ENCODE data around the gene DLX3.
A peak's percentile ranks its signal among the peaks of the same experiment; 100 is the strongest.

The DLX3 gene

DNA sequence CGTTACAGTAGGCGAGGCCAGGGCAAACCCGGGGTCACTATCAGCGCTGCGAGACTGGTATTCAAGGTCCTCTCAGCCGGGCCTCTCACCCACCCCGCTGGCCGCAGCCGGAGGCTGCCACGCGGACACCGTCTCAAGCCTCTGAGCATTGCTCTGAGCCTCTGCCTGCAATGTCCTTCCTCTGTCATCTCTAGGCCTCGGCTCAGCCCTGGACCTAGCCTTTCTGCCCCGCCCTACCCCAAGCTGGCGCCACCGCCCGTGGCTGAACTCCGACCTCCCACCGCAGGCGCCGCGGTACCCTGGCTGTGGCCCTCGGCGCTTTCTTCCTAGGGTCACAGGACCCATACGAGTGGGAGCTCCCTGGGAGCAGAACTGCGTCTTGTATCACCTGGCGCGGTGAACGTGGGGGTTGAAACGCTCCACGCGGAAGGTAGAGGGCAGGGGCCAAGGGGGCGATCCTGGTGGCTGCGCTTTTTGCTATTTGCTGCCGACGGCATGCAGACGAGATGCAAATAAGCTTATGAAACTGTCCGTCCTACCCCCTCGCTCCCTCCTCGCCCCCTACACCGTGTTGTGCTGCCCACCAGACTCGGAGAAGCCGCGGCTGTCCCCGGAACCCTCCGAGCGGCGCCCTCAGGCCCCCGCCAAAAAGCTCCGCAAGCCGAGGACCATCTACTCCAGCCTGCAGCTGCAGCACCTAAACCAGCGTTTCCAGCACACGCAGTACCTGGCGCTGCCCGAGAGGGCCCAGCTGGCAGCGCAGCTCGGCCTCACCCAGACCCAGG is 22.3 kb downstream of the DLX3 start:
- DNase-seq: peak in 1 of 2 donors; percentile 21

DNA sequence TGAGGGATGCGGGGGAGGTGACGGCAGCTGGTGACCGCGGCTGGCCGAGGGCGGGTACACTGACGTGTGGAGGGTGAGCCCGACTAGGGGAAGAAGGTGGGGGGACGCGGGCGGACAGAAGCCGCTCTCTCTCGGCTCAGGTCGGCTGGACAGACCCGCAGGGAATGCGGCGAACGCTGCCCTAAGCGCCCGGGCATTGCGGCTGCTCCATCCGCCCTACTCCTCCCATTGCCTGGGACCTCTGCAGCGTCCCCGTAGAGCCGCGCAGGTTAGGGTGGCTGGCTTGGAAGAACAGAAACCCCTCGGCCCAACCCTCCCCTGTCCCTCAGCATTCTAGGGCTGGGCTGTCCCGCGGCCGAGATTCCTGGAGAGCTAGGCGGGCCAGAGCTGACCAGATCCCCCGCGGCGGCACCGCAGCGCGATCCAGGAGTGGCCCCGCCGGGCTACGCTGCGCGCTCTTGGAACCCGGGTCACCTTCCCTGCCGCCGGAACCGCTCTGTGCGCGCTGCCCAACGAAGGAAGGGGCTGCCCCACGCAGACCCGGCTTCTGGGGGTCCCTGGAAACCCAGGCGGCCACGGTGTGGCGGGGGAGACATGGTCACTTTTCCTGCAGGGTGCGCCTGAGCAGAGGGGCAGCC is 23.1 kb downstream of the DLX3 start:
- peak; percentile 25 to 56 for DNase-seq

DNA sequence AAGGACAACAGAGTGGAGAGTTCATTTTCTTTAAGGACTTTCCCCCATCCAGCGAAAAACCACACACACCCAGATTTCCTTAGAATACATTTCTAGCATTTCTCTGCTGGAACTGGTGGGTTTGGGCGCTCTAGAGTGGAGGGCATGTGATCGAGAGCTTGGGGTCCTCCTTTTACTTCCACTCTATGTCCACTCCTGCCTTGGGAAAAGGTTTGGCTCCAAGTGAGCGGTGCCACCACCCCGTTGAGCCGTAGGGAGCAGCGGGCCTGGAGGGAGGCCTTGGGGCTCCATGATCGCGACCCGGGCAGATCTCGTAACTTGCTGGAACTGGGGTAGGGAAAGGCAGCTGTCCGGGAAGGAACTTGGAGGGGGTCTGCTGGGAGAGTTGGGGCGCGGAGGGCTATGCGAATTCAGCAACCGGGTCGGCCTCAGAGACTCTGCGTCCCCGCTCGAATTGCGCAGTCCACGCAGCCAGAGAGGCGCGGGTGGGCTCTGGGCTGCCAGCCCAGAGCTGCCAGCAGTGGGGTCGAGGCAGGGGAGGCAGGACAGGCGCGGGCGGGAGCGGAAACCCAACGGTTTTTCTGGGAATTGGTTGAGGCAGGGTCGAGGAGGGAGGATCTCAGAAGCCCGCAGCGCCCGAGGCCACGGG is 23.7 kb downstream of the DLX3 start:
- DNase-seq: no peak

DNA sequence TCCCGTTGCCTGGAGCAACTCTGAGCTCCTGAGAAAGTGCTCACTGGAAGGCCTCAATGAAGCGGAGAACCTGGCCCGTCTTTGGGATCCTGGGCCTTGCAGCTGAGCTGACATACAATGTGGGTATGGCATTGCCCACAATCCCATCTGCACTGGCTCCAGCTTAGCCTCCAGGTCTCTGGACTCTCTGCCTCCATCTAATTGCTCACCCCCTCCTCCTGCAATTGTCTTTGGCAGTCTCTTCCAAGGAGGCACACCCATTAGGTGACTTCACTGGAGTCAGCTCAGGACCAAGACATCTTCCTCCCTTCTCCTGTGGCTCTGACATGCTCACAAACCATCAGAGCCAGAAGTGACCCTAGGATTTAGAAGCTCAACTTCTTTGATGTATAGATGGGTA is 24.5 kb downstream of the DLX3 start:
- DNase-seq: no peak

DNA sequence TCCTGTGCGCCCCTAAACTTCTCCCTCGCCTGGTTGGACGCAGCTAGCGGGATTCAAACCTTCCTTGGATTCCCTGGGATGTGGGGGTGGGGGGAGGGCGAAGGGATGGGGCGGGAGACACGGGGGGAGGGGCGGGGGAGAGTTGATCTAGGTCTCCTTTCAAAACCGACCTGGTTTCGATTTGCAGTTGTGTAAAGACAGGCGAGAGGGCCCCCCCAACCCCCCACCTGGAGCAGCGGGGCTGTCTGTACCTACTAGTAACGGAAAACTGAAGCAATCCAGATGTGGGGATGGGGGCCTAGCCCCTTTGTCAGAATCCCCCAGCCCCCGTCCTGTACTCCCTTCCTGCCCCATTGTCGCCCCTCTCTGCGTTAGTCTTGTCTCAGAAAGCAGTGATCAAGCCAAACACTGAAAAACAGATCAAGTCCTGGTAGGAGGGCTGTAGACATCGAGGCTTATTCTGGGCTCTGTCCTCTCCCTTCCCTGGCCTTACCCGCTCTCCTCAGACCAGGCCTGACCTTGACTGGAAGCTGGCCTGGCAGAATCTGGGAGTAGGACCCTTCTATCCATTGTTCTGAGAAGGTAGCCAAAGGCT is 25.1 kb downstream of the DLX3 start:
- no peak for DNase-seq

DNA sequence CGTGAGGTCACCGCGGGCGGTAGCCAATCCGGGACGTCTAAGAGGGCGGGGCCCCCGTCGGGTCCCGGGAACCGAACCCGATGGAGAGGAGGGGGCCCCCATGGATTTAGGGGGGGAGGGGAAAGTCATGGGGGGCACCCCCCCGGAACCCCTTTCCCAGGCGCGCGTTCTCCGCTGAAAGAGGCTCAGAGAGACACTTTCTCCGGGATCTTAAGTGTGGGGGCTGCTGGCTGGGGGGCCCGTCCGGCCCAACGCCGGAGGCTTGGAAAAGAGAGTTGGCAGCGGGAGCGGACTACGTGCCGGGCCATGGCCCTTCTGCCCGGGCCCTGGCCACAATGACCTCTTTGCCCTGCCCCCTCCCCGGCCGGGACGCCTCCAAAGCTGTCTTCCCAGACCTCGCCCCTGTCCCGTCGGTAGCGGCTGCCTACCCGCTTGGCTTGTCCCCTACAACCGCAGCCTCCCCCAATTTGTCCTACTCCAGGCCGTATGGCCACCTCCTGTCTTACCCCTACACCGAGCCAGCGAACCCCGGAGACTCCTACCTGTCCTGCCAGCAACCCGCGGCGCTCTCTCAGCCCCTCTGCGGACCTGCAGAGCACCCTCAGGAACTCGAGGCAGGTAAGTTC is 25.8 kb downstream of the DLX3 start, which contains the start of gene DLX4:
Gene DLX4 (plus strand): TSS at position 57 of the 626 bp plus-strand sequence. CDS start 279 bp downstream, at position 336.
- peak in 1 of 2 donors; percentile 50 for DNase-seq

DNA sequence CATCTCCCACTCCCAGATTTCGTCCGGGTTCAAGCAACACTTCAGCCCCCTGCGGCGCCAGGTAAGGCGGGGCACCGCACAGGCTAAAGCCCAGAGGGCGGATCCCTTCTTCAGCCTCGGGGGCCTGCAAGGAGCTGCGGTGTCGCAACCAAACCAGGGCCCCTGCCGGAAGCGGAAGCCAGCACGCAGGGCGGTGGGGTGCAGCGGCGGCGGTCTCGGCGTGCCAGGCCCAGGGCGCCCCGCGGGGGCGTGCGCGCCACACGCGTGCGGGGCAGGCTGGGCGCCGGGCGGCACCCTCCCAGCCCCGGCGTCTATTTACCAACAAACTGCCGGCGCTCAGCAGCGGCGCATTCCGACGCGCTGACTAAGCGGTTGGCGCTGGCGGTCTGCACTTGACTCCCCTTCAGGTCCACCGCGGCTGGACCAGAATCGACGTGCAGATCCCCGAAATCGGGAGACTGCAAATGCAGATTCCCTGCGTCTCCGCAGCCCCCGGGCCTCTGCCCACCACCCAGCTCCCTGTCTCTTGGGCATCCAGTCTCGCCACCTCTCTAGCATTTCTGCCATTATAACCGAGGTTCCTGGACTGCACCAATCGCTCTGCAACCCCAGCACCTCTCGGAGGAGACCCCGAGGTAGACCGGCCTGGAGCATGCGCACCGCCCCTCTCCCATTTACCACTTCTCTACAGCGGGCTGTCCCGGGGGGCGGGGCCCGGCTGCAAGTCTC is 26.5 kb downstream of the DLX3 start:
- peak; percentile 50 to 55 for DNase-seq

DNA sequence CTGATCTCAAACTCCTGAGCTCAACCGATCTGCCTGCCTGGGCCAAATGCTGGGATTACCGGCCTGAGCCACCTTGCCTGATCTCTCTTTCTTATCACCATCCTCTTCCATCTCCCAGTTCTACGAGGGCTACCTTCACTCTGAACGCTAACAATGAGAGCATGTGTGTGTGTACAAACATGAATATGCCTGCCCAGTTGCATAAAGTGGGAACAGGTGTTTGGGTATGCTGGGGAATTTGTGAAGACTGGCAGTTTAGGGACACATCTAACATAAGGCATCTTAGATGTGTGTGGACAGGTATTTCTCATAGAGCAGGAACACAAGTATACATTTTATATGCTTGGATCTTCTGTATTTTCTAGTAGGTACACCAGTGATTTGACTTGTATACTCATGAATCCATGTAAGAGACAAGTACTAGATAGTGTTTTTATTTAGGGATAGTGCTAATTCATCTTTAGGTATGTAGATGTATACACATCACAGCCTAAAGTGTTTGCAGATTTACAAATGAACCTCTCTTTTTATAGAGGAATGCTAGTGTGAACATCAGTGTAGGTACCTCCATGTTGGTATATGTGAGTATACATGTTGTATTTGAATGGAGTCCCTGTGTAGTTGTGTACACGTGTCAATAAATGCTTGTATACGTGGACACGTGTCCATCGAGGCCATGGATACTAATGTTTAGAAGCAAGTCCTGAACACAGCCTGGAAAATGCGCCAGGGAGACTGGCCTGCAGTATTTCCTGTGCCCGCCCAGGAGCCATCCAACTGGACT is 27.2 kb downstream of the DLX3 start:
- DNase-seq: no peak

DNA sequence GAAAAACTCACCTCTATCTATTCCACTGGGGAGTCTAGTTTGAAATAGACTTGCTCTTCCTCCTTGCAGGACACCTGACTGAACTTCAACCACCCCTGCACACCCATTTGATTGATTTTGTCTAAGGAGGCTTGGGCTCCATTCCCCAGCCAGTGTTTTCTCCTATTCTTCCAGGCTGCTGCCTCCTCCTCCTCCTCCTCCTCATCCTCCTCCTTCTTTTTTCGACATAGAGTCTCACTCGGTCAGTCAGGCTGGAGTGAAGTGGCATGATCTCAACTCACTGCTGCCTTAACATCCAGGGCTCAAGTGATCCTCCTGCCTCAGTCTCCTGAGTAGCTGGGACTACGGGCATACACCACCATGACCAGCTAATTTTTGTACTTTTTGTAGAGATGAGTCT is 27.8 kb downstream of the DLX3 start:
- no peak for DNase-seq

DNA sequence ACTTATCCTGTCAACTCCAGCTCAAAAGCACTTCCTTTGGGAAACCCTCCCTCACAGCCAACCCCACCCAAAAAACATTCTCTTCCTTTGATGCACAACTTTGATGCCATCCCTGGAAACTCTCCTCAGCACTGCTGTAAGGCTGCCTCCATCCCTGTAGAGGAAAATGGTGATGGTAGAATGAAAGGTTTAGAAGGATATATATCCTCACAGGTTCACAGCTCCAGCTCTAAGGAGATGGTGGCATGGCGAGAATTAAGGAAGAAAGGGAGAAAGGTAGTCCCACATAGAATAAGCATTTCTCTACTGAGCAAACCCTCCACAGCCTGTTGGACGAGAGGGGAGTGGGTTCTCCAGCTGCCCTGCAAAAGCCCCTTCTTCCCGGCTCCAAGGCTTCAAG is 28.3 kb downstream of the DLX3 start:
- DNase-seq: no peak

DNA sequence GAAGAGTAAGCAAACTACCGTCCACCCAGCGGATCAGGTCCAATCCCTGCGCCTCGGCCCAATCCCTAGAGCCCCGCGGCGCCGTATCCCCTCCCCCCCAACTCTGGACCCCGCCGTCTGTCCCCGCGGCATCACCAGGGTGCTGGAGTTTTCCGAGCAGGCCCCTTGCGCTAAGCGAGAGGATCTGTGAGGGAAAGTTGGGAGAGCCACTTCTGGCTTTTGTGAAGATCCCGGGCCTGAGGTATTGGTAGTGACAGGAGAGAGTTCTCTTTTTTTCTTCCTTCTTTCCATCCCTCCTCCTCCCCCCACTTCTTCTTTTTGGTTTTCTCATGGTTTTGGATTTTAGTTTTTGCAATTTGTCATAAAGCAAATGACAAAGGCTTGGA is 29.5 kb downstream of the DLX3 start:
- peak in 1 of 2 donors; percentile 46 for DNase-seq

DNA sequence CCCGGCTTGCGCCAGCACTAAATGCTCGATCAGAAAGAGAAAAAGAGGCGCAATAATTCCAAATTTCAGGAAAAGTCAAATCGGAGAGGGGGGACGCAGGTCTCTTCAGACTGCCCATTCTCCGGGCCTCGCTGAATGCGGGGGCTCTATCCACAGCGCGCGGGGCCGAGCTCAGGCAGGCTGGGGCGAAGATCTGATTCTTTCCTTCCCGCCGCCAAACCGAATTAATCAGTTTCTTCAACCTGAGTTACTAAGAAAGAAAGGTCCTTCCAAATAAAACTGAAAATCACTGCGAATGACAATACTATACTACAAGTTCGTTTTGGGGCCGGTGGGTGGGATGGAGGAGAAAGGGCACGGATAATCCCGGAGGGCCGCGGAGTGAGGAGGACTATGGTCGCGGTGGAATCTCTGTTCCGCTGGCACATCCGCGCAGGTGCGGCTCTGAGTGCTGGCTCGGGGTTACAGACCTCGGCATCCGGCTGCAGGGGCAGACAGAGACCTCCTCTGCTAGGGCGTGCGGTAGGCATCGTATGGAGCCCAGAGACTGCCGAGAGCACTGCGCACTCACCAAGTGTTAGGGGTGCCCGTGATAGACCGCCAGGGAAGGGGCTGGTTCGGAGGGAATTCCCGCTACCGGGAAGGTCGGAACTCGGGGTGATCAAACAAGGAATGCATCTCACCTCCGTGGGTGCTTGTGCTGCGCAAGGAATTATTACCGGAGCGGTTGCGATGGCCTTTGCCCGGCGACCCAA is 30.1 kb downstream of the DLX3 start:
- no peak for DNase-seq

DNA sequence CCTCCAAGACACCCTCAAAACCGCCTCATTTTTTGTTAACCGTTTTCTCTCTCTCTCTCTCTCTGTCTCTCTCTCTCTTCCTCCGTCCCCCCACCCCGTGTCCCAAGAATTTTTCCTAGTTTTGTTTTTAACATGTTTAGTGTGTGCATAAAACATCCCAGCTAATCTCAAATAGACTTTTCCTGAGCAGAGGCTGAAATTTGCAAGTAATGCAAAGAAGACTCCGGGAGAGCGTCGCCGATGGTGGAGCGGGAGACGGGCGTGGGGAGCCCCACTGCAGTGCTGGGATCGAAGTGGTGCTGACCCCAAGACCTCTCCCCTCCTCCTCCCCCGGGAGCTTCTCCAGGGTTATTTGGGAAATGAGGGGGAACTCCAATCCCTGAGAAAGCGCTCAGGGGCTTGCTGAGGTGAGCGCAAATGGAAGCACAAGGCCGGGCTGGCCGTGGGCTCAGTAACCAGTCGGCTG is 30.7 kb downstream of the DLX3 start:
- DNase-seq: no peak

DNA sequence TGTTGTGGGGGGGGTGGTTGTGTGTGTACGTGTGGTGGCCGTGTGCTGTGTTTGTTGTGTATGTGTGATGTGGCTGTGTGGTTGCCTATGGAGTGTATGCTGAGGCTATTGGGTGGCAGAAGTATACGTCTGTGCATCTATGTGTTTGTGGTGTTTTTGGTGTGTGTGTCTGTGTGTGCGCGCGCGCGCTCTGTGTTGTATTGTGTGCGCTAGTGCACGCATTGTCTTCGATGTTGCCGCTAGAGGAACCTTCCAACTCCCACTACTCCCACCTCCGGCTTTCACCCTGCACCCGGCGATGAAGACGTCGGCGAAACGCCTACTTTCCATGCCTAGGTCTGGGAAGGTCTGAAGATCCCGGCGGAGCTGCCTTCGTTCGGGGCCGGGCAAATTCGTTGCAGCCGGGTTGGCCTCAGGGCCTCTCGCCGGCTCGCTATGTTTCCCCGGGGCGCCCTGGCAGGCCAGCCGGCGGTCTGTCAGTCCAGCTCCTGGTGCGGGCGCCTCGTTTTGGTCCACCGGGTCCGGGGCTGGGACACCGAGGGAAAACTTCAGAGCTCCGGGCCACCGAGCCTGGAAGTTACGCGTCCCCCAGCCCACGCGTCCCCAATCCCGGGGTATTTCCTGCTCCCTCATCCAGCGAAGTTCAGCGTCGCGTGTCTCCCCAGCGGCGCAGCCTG is 31.3 kb downstream of the DLX3 start:
- peak in 1 of 2 donors; percentile 22 for DNase-seq

DNA sequence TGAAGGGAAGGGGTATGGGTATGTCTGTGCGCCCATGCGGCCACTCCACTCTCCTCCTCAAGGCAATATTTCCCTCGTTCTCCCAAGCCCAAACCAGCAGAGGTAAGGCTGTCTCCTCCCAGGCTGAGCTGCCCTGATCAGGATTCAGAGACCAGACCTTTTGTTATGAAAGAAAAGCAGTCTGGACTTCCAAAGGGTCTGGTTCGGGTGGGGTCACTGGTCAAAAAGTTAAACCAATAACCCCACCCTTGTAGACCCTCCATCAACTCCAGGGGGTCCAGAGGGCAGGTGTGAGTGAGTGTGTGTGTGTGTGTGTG is 31.8 kb downstream of the DLX3 start:
- DNase-seq: no peak

DNA sequence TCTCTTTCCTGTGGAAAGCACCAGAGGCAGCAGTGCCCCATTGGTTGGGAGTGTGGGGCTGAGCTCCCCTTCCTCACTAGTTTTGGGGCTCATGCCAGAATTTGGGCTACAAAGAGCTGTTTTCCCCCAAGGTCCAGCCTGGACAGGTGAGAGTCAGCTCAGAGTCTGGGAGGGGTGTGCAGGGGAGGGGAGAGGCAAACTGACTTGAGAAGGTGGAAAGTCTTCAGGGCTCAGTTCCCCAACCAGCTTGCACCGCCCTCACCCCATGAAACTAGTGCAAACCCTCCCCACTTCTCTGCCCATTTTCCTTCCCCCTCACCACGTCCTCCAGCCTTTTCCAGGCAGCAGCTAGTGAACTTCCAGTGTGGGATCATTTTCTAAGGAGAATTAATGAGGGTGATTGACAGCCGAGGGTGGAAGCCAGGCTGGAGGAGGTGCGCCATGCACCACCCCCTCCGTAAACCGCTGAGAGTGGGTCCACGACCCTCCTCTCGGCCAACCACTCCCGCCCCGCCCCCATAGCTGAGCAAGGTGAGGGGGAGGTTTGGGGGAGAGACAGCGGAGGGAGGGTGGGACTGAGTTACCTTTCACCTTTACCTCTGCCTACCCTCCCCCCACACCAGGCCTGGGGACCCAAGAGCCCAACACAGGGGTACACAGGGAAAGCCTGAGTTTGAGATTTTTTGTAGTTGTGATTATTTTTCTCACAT is 32.3 kb downstream of the DLX3 start:
- DNase-seq: no peak

DNA sequence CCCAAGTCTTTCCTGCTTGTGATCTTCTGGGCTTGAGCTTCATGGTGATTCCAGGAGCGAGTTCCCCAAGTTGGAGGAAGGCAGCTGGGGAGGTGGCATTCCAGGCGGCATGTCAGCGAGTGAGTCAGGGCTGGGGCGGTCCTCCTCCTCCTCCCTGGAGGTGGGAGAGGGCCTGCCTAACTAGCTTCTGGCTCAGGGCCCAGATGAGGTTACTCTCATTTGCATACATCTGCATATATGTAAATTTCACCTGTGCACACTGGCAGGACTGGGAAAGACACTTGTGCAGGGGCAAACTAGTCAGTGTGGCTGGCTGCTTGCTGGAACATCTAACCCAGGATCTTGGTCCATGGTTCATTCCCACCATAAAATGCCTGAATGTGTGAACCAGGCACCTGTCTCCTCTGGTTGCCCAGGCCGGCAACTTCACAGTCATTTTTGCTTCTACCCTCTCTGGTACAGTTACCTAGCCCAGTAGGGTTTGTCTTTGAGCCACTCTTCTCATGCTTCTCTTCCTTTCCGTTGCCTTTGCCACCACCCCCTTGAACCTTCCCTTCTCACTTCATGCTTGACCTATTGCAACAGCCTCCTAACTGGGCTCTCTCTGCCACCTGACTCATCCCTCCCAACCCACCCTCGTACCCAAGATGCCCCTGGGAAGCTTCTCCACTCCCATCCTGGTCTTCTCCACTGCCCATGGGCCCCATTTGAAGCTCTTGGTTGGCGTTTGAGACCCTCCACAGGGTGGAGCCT is 35.7 kb downstream of the DLX3 start:
- peak; percentile 17 to 43 for DNase-seq

DNA sequence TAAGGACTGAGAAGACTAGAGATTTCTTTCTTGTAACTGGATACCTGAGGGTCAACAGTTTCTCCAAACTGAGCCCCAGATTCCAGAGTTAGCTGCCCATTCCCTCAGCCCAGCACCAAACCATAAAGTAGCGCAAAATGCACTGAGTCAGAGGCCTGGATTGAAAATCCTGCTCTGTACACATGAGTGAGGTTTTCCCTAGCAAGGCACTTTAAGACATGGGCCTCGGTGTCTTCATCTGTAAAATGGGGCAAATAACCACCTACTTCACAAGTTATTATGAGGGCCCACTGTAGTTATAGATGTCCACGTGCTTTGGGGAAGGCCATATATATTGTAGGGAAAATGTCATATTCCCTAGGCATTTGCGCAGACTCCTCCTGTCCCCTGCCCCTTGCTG is 36.3 kb downstream of the DLX3 start:
- DNase-seq: no peak

DNA sequence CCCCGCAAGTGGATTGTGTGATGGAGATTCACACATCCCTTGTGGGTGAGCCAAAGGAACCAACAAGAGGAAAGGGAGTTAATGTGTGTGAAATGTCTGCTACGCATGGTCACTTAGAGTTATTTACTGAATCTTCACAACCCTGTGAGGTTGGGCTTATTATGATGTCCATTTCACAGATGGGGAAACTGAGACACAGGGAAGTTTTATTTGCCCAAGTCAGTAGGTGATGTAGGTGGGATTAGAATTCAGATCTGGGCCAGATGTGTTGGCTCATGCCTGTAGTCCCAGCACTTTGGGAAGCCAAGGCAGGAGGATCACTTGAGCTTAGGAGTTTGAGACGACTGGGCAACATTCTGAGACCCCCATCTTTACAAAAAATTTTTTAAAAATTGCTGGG is 37.7 kb downstream of the DLX3 start:
- no peak for DNase-seq
